Measurements from ENCODE around the gene JPT2. TPM values are rescaled to one million over a fixed set of nuclear protein-coding genes. Genes with fewer than 3 reads are reported as not detected.

The JPT2 gene
- total RNA-seq, 2 donors from 2014 or later = 15.5 to 24.4 TPM

DNA sequence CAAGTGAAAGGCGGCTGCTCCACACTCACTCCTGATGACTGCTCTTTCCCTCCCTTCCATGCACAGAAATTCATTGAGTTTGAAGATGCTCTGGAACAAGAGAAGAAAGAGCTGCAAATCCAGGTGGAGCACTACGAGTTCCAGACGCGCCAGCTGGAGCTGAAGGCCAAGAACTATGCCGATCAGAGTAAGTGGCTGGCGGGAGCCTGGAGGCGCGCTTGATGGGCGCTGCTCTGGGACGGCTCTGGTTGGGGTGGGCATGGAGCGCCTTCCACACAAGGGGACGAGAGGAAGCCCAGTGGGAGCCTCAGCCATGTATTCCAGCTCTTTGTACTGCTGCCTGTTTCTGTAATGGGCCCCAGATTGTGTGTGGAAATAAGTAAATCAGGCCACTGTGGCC is 46.4 kb downstream of the JPT2 start:
- TF ChIP-seq, protein P1, sequence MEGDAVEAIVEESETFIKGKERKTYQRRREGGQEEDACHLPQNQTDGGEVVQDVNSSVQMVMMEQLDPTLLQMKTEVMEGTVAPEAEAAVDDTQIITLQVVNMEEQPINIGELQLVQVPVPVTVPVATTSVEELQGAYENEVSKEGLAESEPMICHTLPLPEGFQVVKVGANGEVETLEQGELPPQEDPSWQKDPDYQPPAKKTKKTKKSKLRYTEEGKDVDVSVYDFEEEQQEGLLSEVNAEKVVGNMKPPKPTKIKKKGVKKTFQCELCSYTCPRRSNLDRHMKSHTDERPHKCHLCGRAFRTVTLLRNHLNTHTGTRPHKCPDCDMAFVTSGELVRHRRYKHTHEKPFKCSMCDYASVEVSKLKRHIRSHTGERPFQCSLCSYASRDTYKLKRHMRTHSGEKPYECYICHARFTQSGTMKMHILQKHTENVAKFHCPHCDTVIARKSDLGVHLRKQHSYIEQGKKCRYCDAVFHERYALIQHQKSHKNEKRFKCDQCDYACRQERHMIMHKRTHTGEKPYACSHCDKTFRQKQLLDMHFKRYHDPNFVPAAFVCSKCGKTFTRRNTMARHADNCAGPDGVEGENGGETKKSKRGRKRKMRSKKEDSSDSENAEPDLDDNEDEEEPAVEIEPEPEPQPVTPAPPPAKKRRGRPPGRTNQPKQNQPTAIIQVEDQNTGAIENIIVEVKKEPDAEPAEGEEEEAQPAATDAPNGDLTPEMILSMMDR (IDR thresholded peaks at IDR 0.05) = no peak
- no peak for TF ChIP-seq POLR2A (IDR thresholded peaks at IDR 0.05)
- H3K27me3 ChIP-seq = no peaks in the 10 kb centered on the region
- peaks cover 5 to 6% of the 10 kb centered on the region in 2 donors for H3K36me3 ChIP-seq (replicated peaks in 1 of 2; ENCODE audit: insufficient read depth in 1 of 2, low read depth in 2 of 2)
- no peak overlapping the region for H3K4me3 ChIP-seq
- no peak for DNase-seq
- H3K9me3 ChIP-seq = no peaks in the 10 kb centered on the region
- H3K4me1 ChIP-seq = peaks cover 23% of the 10 kb centered on the region
- intact Hi-C loops (cut with DNase I) = no loop called here
- no peak overlapping the region for H3K27ac ChIP-seq
- no peak for ATAC-seq
- WGBS, 2 donors = 88 to 90% methylated on average over 12 of the region's 12 CpGs

DNA sequence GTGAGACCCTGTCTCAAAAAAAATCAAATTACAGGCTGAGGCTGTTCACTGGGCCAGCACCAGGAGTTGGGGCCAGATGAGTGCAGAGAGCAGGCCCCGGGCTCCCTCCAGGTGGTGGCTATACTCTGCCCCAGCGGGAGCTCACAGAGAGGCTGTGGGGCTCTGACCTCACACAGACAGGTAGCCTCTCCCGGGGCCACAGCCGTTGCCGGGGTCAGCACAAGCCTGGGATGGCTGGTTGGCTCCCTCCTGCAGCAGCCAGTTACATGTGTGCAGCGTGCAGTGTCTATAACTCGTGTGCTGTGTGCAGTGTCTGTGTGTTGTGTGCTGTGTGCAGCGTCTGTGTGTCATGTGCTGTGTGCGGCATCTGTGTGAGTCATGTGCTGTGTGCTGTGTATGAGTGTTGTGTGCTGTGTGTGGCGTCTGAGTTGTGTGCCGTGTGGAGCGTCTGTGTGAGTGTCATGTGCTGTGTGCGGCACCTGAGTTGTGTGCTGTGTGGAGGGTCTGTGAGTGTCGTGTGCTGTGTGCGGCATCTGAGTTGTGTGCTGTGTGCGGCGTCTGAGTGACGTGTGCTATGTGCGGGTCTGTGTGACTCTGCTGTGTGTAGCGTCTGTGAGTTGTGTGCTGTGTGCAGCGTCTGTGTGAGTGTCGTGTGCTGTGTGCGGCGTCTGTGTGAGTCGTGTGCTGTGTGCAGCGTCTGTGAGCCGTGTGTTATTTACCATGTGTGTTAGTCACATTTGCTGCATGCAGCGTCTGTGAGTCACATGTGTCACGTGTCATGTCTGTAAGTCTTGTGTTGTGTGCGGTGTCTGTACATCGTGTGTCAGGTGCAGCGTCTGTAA is 48.8 kb downstream of the JPT2 start:
- no peak for ATAC-seq
- intact Hi-C loops (cut with DNase I) = no loop called here
- WGBS, 2 donors = 89 to 93% methylated on average over 25 to 32 of the region's 32 CpGs

DNA sequence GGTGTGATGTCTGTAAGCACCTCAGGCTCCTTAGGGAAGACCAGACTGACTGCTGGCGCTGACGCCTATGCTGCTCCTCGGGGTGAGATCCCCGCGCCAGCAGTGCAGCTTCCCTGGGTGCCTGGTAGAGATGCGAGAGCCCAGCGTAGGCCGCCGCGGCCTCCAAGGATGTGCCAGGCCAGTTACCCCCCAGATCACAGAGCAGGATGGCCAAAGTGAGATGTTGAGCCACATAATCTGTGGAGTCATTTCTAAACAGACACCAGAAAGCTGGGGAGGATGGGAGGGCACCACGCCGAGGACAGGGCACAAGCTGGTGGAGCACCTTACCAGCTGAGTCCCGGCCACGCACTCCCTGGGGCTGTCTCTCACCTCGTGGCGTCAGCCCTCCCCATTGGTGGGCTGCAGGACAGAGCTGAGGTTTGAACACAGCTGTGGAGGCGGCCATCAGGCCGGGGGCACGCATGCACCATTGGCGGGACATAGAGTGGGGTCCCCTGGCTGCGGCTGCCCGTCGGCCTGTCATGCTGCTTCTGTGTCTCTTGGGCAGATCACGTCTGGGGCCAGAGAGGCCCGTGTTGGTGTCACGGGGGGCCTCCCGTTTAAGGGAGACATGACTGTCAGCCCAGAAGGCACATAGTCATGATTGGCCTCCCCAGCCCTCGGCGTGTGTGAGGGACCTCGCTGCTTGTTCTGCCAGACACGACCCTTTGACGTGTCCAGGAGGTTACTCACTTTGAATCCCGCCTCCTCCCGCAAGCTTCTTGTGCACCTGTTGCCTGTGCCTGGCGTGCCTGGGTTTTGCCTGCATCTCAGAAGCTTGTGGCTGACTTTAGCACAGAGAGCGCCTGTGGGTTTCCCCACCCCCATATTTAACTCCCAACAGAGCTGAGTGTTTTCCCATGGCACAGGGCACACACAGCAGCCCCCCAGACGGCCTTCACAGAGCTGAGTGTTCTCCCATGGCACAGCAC is 49.9 kb downstream of the JPT2 start:
- Histone ChIP-seq H3K4me3 (no peak overlapping the region), H3K36me3 (replicated peaks in 1 of 2; ENCODE audit: insufficient read depth in 1 of 2, low read depth in 2 of 2) (peaks cover 6 to 9% of the 10 kb centered on the region in 2 donors), H3K9me3 (no peaks in the 10 kb centered on the region), H3K27me3 (no peaks in the 10 kb centered on the region), H3K4me1 (peaks cover 6% of the 10 kb centered on the region), H3K27ac (no peak overlapping the region)
- TF ChIP-seq POLR2A (IDR thresholded peaks at IDR 0.05) = no peak
- TF ChIP-seq, protein P1 (IDR thresholded peaks at IDR 0.05) = no peak
- intact Hi-C loops (cut with DNase I) = no loop called here
- ATAC-seq = no peak
- no peak for DNase-seq
- WGBS, 2 donors = 90 to 93% methylated on average over 11 to 34 of the region's 37 CpGs

More for the DNA sequence above, 48.8 kb downstream of the JPT2 start:
- no peaks in the 10 kb centered on the region for H3K9me3 ChIP-seq
- peaks cover 5 to 6% of the 10 kb centered on the region in 2 donors for H3K36me3 ChIP-seq (replicated peaks in 1 of 2; ENCODE audit: insufficient read depth in 1 of 2, low read depth in 2 of 2)
- TF ChIP-seq, protein P1 (IDR thresholded peaks at IDR 0.05) = no peak
- TF ChIP-seq POLR2A (IDR thresholded peaks at IDR 0.05) = no peak
- no peak overlapping the region for H3K4me3 ChIP-seq
- peaks cover 16% of the 10 kb centered on the region for H3K4me1 ChIP-seq
- H3K27me3 ChIP-seq = no peaks in the 10 kb centered on the region
- H3K27ac ChIP-seq = no peak overlapping the region
- no peak for DNase-seq

DNA sequence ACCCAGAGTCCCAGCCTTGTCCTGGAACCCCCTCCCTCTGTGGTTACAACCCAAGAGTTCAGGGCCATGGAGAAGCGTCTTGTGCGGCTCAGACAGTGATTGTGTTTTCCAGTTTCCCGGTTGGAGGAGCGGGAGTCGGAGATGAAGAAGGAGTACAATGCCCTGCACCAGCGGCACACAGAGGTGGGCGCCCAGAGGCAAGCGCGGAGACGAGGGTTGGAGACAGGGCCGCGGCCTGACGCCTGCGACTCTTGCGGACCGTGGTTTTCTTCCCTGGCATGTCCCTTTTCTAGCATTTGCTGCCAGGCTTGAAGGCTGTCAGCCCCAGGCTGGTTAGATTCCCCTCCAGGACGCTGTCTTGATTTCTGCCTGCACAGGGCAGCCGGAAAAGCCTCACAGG is 50.9 kb downstream of the JPT2 start:
- Histone ChIP-seq H3K4me1 (no peaks in the 10 kb centered on the region), H3K36me3 (replicated peaks in 1 of 2; ENCODE audit: insufficient read depth in 1 of 2, low read depth in 2 of 2) (peaks cover 6 to 16% of the 10 kb centered on the region in 2 donors), H3K27me3 (no peaks in the 10 kb centered on the region), H3K27ac (no peak overlapping the region), H3K9me3 (no peaks in the 10 kb centered on the region), H3K4me3 (no peak overlapping the region)
- intact Hi-C loops (cut with DNase I) = no loop called here
- ATAC-seq = no peak
- TF ChIP-seq, protein P1 (IDR thresholded peaks at IDR 0.05) = no peak
- TF ChIP-seq POLR2A (IDR thresholded peaks at IDR 0.05) = no peak
- no peak for DNase-seq
- WGBS, 2 donors = 90 to 97% methylated on average over 13 to 18 of the region's 18 CpGs

Data from body of pancreas (tissue), 4 donors.